K562 (cell line): ENCODE measurements around the gene EVA1A. TPM values are rescaled to one million over a fixed set of nuclear protein-coding genes. Genes with fewer than 3 reads are reported as not detected.

Source experiments
- ATAC-seq: fragments of 200-7000 bp; cut with Tn5 transposase; 3 replicates; pipeline ENCODE4 v1.9.1; 2020; ENCODE audit warnings: moderate library complexity
- BruUV-seq: library from RNA; stranded (reverse); fragments of 400-500 nt; replicated peaks from 2 replicates; lab custom pipeline; 2021; lab: Mats Ljungman, UMichigan
- CTCF ChIA-PET: fragments of 300-600 bp; formaldehyde crosslinking; extraction: SDS; loops from one replicate; lab custom pipeline; 2021; ENCODE audit warnings: low intra/inter-chr PET ratio; lab: Yijun Ruan, JAX
- POLR2A ChIA-PET: fragments of 300-600, 350-650 bp; sonication (Branson Sonifier 250); formaldehyde crosslinking; extraction: SDS; loops from one replicate; lab custom pipeline; 2021; ENCODE audit warnings: antibody characterized with exemption, inconsistent platforms; lab: Yijun Ruan, JAX
- DNase-seq, 4 experiments: peaks; one replicate each; pipeline versions ENCODE4 v3.0.0 to v3.0.0-alpha.2; 2011 to 2018; ENCODE audit warnings: low spot score in 3 of 4, mixed read lengths in 3 of 4; ENCODE audit errors: extremely low read depth in 1 of 4
- FAIRE-seq: peaks from 2 replicates; lab custom pipeline; 2011; peaks lifted over from hg19 to GRCh38; lab: Jason Lieb, UNC
- H2AFZ ChIP-seq: 2 replicates; pipeline ENCODE4 v1.6.0; 2011; ENCODE audit warnings: low read depth, low read length, control low read depth, inconsistent platforms
- H3K27ac ChIP-seq: fragments of 200-600 bp; 3 replicates; pipeline ENCODE4 v1.8.0; 2011; ENCODE audit warnings: low read depth, mild to moderate bottlenecking, control low read depth, inconsistent platforms, low read length, moderate library complexity, mixed read lengths; ENCODE audit errors: extremely low read depth
- H3K27me3 ChIP-seq, 2 experiments: fragments of 300-600 bp in 1 of 2; 2 replicates in 1 of 2; 3 replicates in 1 of 2; pipeline versions ENCODE4 v1.6.0 to v1.8.0; 2011; ENCODE audit warnings: inconsistent platforms in 2 of 2, low read length in 2 of 2, mild to moderate bottlenecking in 1 of 2, mixed read lengths in 1 of 2, moderate library complexity in 1 of 2; ENCODE audit not compliant: control insufficient read depth in 2 of 2, insufficient read depth in 2 of 2
- H3K36me3 ChIP-seq: fragments of 300-600 bp; 3 replicates; pipeline ENCODE4 v1.8.0; 2011; ENCODE audit warnings: mild to moderate bottlenecking, low read length, inconsistent platforms; ENCODE audit not compliant: control insufficient read depth, insufficient read depth
- H3K4me1 ChIP-seq, 2 experiments: fragments of 200-600 bp in 1 of 2; replicated peaks in 1 of 2; 2 replicates in 1 of 2; 3 replicates in 1 of 2; pipeline versions ENCODE4 v1.5.1 to v1.8.0; 2011; ENCODE audit warnings: inconsistent platforms in 2 of 2, low read length in 2 of 2, mild to moderate bottlenecking in 1 of 2, mixed read lengths in 1 of 2, moderate library complexity in 1 of 2; ENCODE audit not compliant: control insufficient read depth in 2 of 2, insufficient read depth in 2 of 2
- H3K4me2 ChIP-seq: 2 replicates; pipeline ENCODE4 v1.6.1; 2011; ENCODE audit warnings: low read length, control low read depth, inconsistent platforms, mixed read lengths; ENCODE audit not compliant: insufficient read depth
- H3K4me3 ChIP-seq: fragments of 200-600 bp; sonication (generic), shearing (Covaris generic); 2 replicates; pipeline ENCODE4 v1.5.1; 2016; ENCODE audit warnings: control low read depth, inconsistent platforms
- H3K79me2 ChIP-seq: fragments of 200-600 bp; 3 replicates; pipeline ENCODE4 v1.8.0; 2011; ENCODE audit warnings: low read length, inconsistent platforms; ENCODE audit not compliant: control insufficient read depth, insufficient read depth
- H3K9ac ChIP-seq, 2 experiments: 2 replicates each; pipeline versions ENCODE4 v1.6.0 to v1.6.1; 2011; ENCODE audit warnings: low read depth in 2 of 2, low read length in 2 of 2, control low read depth in 1 of 2, inconsistent platforms in 1 of 2, mild to moderate bottlenecking in 1 of 2, mixed read lengths in 1 of 2; ENCODE audit not compliant: insufficient read depth in 1 of 2
- H3K9me1 ChIP-seq: one replicate; pipeline ENCODE4 v1.6.0; 2011; ENCODE audit warnings: inconsistent platforms, mild to moderate bottlenecking, low read length, moderate library complexity; ENCODE audit not compliant: control insufficient read depth, insufficient read depth
- H3K9me3 ChIP-seq: replicated peaks from 2 replicates; pipeline ENCODE4 v1.5.1; 2011; ENCODE audit warnings: low read depth, low read length, inconsistent platforms; ENCODE audit not compliant: control insufficient read depth, insufficient read depth
- H4K20me1 ChIP-seq: replicated peaks from 2 replicates; pipeline ENCODE4 v1.6.1; 2011; ENCODE audit warnings: low read length, inconsistent platforms, mixed read lengths; ENCODE audit not compliant: control insufficient read depth, insufficient read depth
- BRCA1 ChIP-seq, 2 experiments: fragments of 450-650 bp in 1 of 2; sonication (generic) in 1 of 2; formaldehyde crosslinking in 1 of 2; IDR thresholded peaks; 2 replicates each; pipeline versions ENCODE4 v1.5.0 to v1.6.1; 2017 to 2020; ENCODE audit warnings: mild to moderate bottlenecking in 1 of 2, missing genetic modification reagents in 1 of 2
- CCAR2 ChIP-seq: fragments of 200-400 bp; formaldehyde crosslinking; IDR thresholded peaks from 2 replicates; pipeline ENCODE4 v1.6.1; 2017; ENCODE audit warnings: mild to moderate bottlenecking, low read depth, low read length
- CREB1 ChIP-seq, 2 experiments: sonication (generic) in 1 of 2; formaldehyde crosslinking in 1 of 2; IDR thresholded peaks; 2 replicates each; pipeline versions ENCODE4 v1.6.1 to v1.8.0; 2012 to 2022; ENCODE audit warnings: inconsistent platforms in 1 of 2, mild to moderate bottlenecking in 1 of 2, missing genetic modification reagents in 1 of 2, moderate library complexity in 1 of 2
- DDX20 ChIP-seq: fragments of 450-650 bp; IDR thresholded peaks from 2 replicates; pipeline ENCODE4 v1.6.1; 2016; ENCODE audit warnings: missing genetic modification characterization, low read depth, mild to moderate bottlenecking, missing compliant biosample characterization, moderate library complexity
- DEAF1 ChIP-seq: fragments of 450-650 bp; formaldehyde crosslinking; IDR thresholded peaks from 2 replicates; pipeline ENCODE4 v1.4.0; 2020; ENCODE audit warnings: mild to moderate bottlenecking, moderate library complexity
- ELF4 ChIP-seq: fragments of 450-650 bp; formaldehyde crosslinking; IDR thresholded peaks from 2 replicates; pipeline ENCODE4 v1.4.0; 2022; ENCODE audit warnings: missing genetic modification characterization
- GMEB1 ChIP-seq: fragments of 250-450 bp; sonication (Bioruptor Pico); IDR thresholded peaks from 2 replicates; pipeline ENCODE4 v1.4.0; 2020; ENCODE audit warnings: mild to moderate bottlenecking
- JUND ChIP-seq, 2 experiments: IDR thresholded peaks; 2 replicates in 1 of 2; 3 replicates in 1 of 2; pipeline ENCODE4 v1.6.1; 2011; ENCODE audit warnings: borderline replicate concordance in 2 of 2, low read depth in 2 of 2, low read length in 2 of 2, improper control_type of control experiment in 1 of 2, missing biosample characterization in 1 of 2, missing genetic modification characterization in 1 of 2, missing genetic modification reagents in 1 of 2
- NR2C1 ChIP-seq, 2 experiments: fragments of 450-650 bp; IDR thresholded peaks; 2 replicates each; pipeline ENCODE4 v1.6.1; 2017; ENCODE audit warnings: mild to moderate bottlenecking in 2 of 2, antibody characterized with exemption in 1 of 2, inconsistent platforms in 1 of 2, missing compliant biosample characterization in 1 of 2, missing genetic modification characterization in 1 of 2
- POLR3A ChIP-seq: IDR thresholded peaks from 2 replicates; pipeline ENCODE4 v1.6.1; 2011; ENCODE audit warnings: borderline replicate concordance, mild to moderate bottlenecking, moderate library complexity; ENCODE audit not compliant: insufficient read length, insufficient read depth; ENCODE audit errors: extremely low read depth
- STAG1 ChIP-seq: sonication (generic); formaldehyde crosslinking; IDR thresholded peaks from 2 replicates; pipeline ENCODE4 v1.5.0; 2020; ENCODE audit warnings: missing genetic modification reagents, borderline replicate concordance
- TARDBP ChIP-seq: fragments of 450-650 bp; IDR thresholded peaks from 2 replicates; pipeline ENCODE4 v1.6.1; 2016
- ZKSCAN3 ChIP-seq: fragments of 250-450 bp; sonication (Bioruptor Pico); IDR thresholded peaks from 2 replicates; pipeline ENCODE4 v1.4.0; 2020
- ZNF324 ChIP-seq: fragments of 250-450 bp; sonication (Bioruptor Pico); IDR thresholded peaks from 2 replicates; pipeline ENCODE4 v1.4.0; 2020; ENCODE audit warnings: mild to moderate bottlenecking
- ZNF655 ChIP-seq: fragments of 250-450 bp; sonication (Bioruptor Pico); IDR thresholded peaks from 2 replicates; pipeline ENCODE4 v1.5.0; 2021
- ZNF764 ChIP-seq: fragments of 250-450 bp; sonication (Bioruptor Pico); IDR thresholded peaks from 2 replicates; pipeline ENCODE4 v1.4.0; 2020; ENCODE audit warnings: low read depth, mild to moderate bottlenecking, moderate library complexity
- WGBS: fragments of 100-300 bp; shearing (Covaris generic); methylation state at CpG from one replicate; pipeline ENCODE4 v1.1.6; 2016; ENCODE audit warnings: low coverage, mixed read lengths; ENCODE audit not compliant: insufficient coverage; ENCODE audit errors: missing lambda C conversion rate; 5-methylcytosine and 5-hydroxymethylcytosine counted together
- in situ Hi-C: fragments of 300-500 bp; cut with MboI; formaldehyde crosslinking; loops from 4 replicates; pipeline ENCODE4 v1.15.0; 2018; ENCODE audit warnings: inconsistent platforms, mixed read lengths
- intact Hi-C: fragments of 100-400 bp; cut with micrococcal nuclease; formaldehyde crosslinking; loops from 2 replicates; pipeline ENCODE4 v1.14.2; 2022
- polyA plus RNA-seq, 8 experiments: library from polyadenylated mRNA; depleted of rRNA in 4 of 8; stranded (reverse) in 5 of 8; unstranded in 3 of 8; fragments of >200 nt; fragmentation: Nextera tagmentation in 2 of 8; fragmentation: Illumina TruSeq in 1 of 8; extraction: Ambion mirVana in 2 of 8; extraction: Trizol in 1 of 8; gene quantifications; 2 replicates each; pipeline versions ENCODE4 v1.2.1 to v1.2.3, GENCODE V29; 2011 to 2014; ENCODE audit warnings: inconsistent platforms in 1 of 8, missing spikeins in 1 of 8
- total RNA-seq, 7 experiments: library from RNA; depleted of rRNA in 6 of 7; stranded (reverse); fragments of >200 nt in 6 of 7; fragmentation: Illumina TruSeq in 2 of 7; extraction: Trizol in 2 of 7; gene quantifications; 2 replicates each; pipeline versions ENCODE4 v1.2.1 to v1.2.3, GENCODE V29; 2011 to 2021; ENCODE audit warnings: low replicate concordance in 1 of 7

The EVA1A gene
- total and polyA plus RNA-seq, 9 of the 15 experiments (the other 6 are each of a cell fraction or from before 2014, with no cell fraction given), result not detected

GRCh38 chr2:75603477-75603876 is 42.7 kb upstream of the EVA1A start:
- no peaks in the 10 kb centered on the region for H3K36me3 ChIP-seq
- H3K9ac ChIP-seq, result no peak overlapping the region
- H3K9me1 ChIP-seq, result no peaks in the 10 kb centered on the region
- H3K4me1 ChIP-seq, result no peaks in the 10 kb centered on the region
- H3K4me3 ChIP-seq, result no peak overlapping the region
- no peak overlapping the region for H3K27ac ChIP-seq
- ATAC-seq, result no peak
- ChIA-PET POLR2A (no interaction called here), CTCF (interaction anchor here (0.7 kb wide), 1 partner anchor 13 kb away, joined by 3 read pairs; no protein-coding TSS in a partner anchor)
- no peaks in the 10 kb centered on the region for H4K20me1 ChIP-seq
- BruUV-seq, result no TSS peak
- H3K4me2 ChIP-seq, result no peak overlapping the region
- in situ Hi-C loops, result loop anchor here (10.0 to 25.0 kb wide), 3 partner anchors 139 to 891 kb away; no protein-coding TSS in a partner anchor
- FAIRE-seq, result no peak
- intact Hi-C loops, result loop anchor here (10.0 kb wide), 2 partner anchors 289 to 529 kb away; no protein-coding TSS in a partner anchor
- peaks cover 0 to 16% of the 10 kb centered on the region in 2 experiments; a peak in 1 of 5 replicates for H3K27me3 ChIP-seq
- no peak overlapping the region for H2AFZ ChIP-seq
- H3K79me2 ChIP-seq, result no peaks in the 10 kb centered on the region
- no peak for DNase-seq
- no peaks in the 10 kb centered on the region; the same call in 1 of the 2 replicates for H3K9me3 ChIP-seq
- 0% methylated on average over 1 of the region's 1 CpG for WGBS
- TF ChIP-seq BRCA1 (IDR thresholded peaks at IDR 0.05), result no peak
- no peak for TF ChIP-seq BRCA1 (CRISPR knock-in tag; IDR thresholded peaks at IDR 0.05)
- no peak for TF ChIP-seq JUND (IDR thresholded peaks at IDR 0.05; ENCODE audit: borderline replicate concordance, low read depth, low read length)
- no peak for TF ChIP-seq JUND (tag; IDR thresholded peaks at IDR 0.05; ENCODE audit: borderline replicate concordance, low read depth, low read length)
- no peak for TF ChIP-seq POLR3A
- no peak for TF ChIP-seq ZNF764
- TF ChIP-seq STAG1 (CRISPR knock-in tag), result no peak
- no peak for TF ChIP-seq ELF4 (CRISPR knock-in tag)
- no peak for TF ChIP-seq ZKSCAN3 (CRISPR knock-in tag)
- no peak for TF ChIP-seq CREB1 (IDR thresholded peaks at IDR 0.05)
- no peak for TF ChIP-seq CREB1 (CRISPR knock-in tag; IDR thresholded peaks at IDR 0.05)
- TF ChIP-seq ZNF324, result no peak
- TF ChIP-seq ZNF655 (CRISPR knock-in tag), result no peak
- no peak for TF ChIP-seq DDX20 (tag)
- TF ChIP-seq GMEB1, result no peak
- TF ChIP-seq CCAR2, result no peak
- TF ChIP-seq NR2C1 (IDR thresholded peaks at IDR 0.05), result no peak
- no peak for TF ChIP-seq NR2C1 (tag; IDR thresholded peaks at IDR 0.05)
- TF ChIP-seq TARDBP, result no peak
- TF ChIP-seq DEAF1 (CRISPR knock-in tag), result no peak
